ENCODE results near the gene ASRGL1. TPM values are rescaled to one million over a fixed set of nuclear protein-coding genes. Genes with fewer than 3 reads are reported as not detected.

ASRGL1 gene
- total RNA-seq, 1 experiment from 2014 or later, result 31.1 TPM

- Histone ChIP-seq H2BK12ac (ENCODE audit: insufficient read length, low read depth, low read length) (no peak overlapping the region), H4K20me1 (ENCODE audit: control insufficient read depth, insufficient read depth, insufficient read length) (no peaks in the 10 kb centered on the region), H3K23ac (ENCODE audit: insufficient read length, low read depth, low read length) (no peak overlapping the region), H4K8ac (replicated peaks; ENCODE audit: insufficient read length, low read depth, low read length) (no peak overlapping the region), H4K91ac (ENCODE audit: insufficient read length, low read depth, low read length) (no peak overlapping the region), H3K9ac (ENCODE audit: extremely low read depth, insufficient read length, low read length) (no peak overlapping the region), H3K4me1 (ENCODE audit: insufficient read depth, low read length) (no peaks in the 10 kb centered on the region), H3K27me3 (ENCODE audit: insufficient read depth, low read length) (no peaks in the 10 kb centered on the region), H3K9me3 (ENCODE audit: control insufficient read depth, low read depth, low read length) (no peaks in the 10 kb centered on the region), H4K5ac (ENCODE audit: insufficient read length, low read depth, low read length) (no peak overlapping the region), H3K79me2 (ENCODE audit: insufficient read depth, low read length) (no peaks in the 10 kb centered on the region), H3K56ac (ENCODE audit: insufficient read length, low read depth, low read length) (no peak overlapping the region), H3K4me2 (ENCODE audit: insufficient read depth, insufficient read length, low read length) (no peak overlapping the region), H2BK15ac (ENCODE audit: low read depth, low read length) (no peak overlapping the region), H3T11ph (ENCODE audit: low read length) (no peak overlapping the region), H2BK5ac (ENCODE audit: insufficient read length, low read length) (no peak overlapping the region), H2AFZ (ENCODE audit: low read length) (no peak overlapping the region), H3K4ac (ENCODE audit: low read depth, low read length) (no peak overlapping the region), H3K79me1 (ENCODE audit: insufficient read depth, low read depth, low read length, poor library complexity, severe bottlenecking) (no peaks in the 10 kb centered on the region), H2BK20ac (ENCODE audit: low read depth, low read length, poor library complexity, severe bottlenecking) (no peak overlapping the region), H3K27ac (ENCODE audit: insufficient read length, low read depth, low read length) (no peak overlapping the region), H3K14ac (ENCODE audit: insufficient read depth, low read length) (no peak overlapping the region), H3K23me2 (ENCODE audit: insufficient read length, low read depth, low read length, poor library complexity, severe bottlenecking) (no peaks in the 10 kb centered on the region), H3K18ac (ENCODE audit: insufficient read length, low read depth, low read length) (no peak overlapping the region), H2AK5ac (ENCODE audit: insufficient read length, low read length) (no peak overlapping the region), H2BK120ac (ENCODE audit: low read depth, low read length, poor library complexity, severe bottlenecking) (no peak overlapping the region)
- no peaks in the 10 kb centered on the region for H3K27me3 Mint-ChIP-seq (ENCODE audit: low read depth)
- no peak for DNase-seq
- H3K36me3 Mint-ChIP-seq (ENCODE audit: insufficient read depth in 1 of 3, low read depth in 3 of 3), result no peaks in the 10 kb centered on the region
- no peak for TF ChIP-seq CTCF (conservative IDR thresholded peaks at IDR 0.05)
- no peak overlapping the region for H3K27ac Mint-ChIP-seq
- no peaks in the 10 kb centered on the region for H3K9me3 Mint-ChIP-seq
- no peak overlapping the region for H3K4me3 Mint-ChIP-seq
- H3K4me1 Mint-ChIP-seq, result no peaks in the 10 kb centered on the region
- no CpG with 5 or more reads among the region's 11 CpGs for WGBS (ENCODE audit: extremely low coverage, insufficient read length, low lambda C conversion rate)
Observed at GRCh38 chr11:62388999-62389398, 51.8 kb downstream of the ASRGL1 start.
